WTC11 (cell line): ENCODE data around the gene ENPP6. TPM values are rescaled to one million over a fixed set of nuclear protein-coding genes. Genes with fewer than 3 reads are reported as not detected.

Source experiments
- ATAC-seq: fragments of 200-7000 bp; cut with Tn5 transposase; 2 replicates; pipeline ENCODE4 v1.10.0; 2021; ENCODE audit warnings: mild to moderate bottlenecking, moderate library complexity
- CTCF ChIA-PET: fragments of 300-600 bp; sonication (Branson Sonifier 250); formaldehyde crosslinking; loops from one replicate; lab custom pipeline; 2021; ENCODE audit warnings: antibody characterized with exemption; lab: Charles Lee
- POLR2A ChIA-PET: fragments of 350-600 bp; sonication (Branson Sonifier 250); formaldehyde crosslinking; loops from one replicate; lab custom pipeline; 2021; ENCODE audit warnings: antibody characterized with exemption; lab: Charles Lee
- DNase-seq: peaks from one replicate; pipeline ENCODE4 v3.0.0; 2021; ENCODE audit warnings: low spot score
- H3K27ac Mint-ChIP-seq: 2 replicates; pipeline ENCODE4 v1.8.0; 2021; ENCODE audit warnings: mixed read lengths
- H3K27me3 Mint-ChIP-seq: 2 replicates; pipeline ENCODE4 v1.8.0; 2021; ENCODE audit warnings: low read depth, mild to moderate bottlenecking, moderate library complexity, mixed read lengths
- H3K36me3 Mint-ChIP-seq: 2 replicates; pipeline ENCODE4 v1.8.0; 2021; ENCODE audit warnings: mixed read lengths
- H3K4me1 Mint-ChIP-seq: 2 replicates; pipeline ENCODE4 v1.8.0; 2022; ENCODE audit warnings: mixed read lengths
- H3K4me3 Mint-ChIP-seq: 2 replicates; pipeline ENCODE4 v1.8.0; 2021; ENCODE audit warnings: mild to moderate bottlenecking, moderate library complexity, mixed read lengths
- H3K9me3 Mint-ChIP-seq: 2 replicates; pipeline ENCODE4 v1.8.0; 2021; ENCODE audit warnings: mixed read lengths
- AFF4 ChIP-seq: sonication (generic); formaldehyde crosslinking; IDR thresholded peaks from 2 replicates; pipeline ENCODE4 v1.8.1; 2023; ENCODE audit warnings: mild to moderate bottlenecking, missing genetic modification reagents, borderline replicate concordance
- AR ChIP-seq: fragments of 250-450 bp; sonication (Bioruptor Pico); IDR thresholded peaks from 2 replicates; pipeline ENCODE4 v1.9.0; 2021; ENCODE audit warnings: mild to moderate bottlenecking
- ATF1 ChIP-seq: sonication (generic); formaldehyde crosslinking; IDR thresholded peaks from 2 replicates; pipeline ENCODE4 v1.8.1; 2023; ENCODE audit warnings: mild to moderate bottlenecking, moderate library complexity, missing genetic modification reagents
- CTCF ChIP-seq: fragments of 200-600 bp; IDR thresholded peaks from 2 replicates; pipeline ENCODE4 v1.8.0; 2022; ENCODE audit warnings: antibody characterized with exemption
- EMX1 ChIP-seq: fragments of 250-450 bp; sonication (Bioruptor Pico); IDR thresholded peaks from 2 replicates; pipeline ENCODE4 v1.8.0; 2021; ENCODE audit warnings: mild to moderate bottlenecking
- ERG ChIP-seq: fragments of 250-450 bp; sonication (Bioruptor Pico); IDR thresholded peaks from 2 replicates; pipeline ENCODE4 v1.8.0; 2021; ENCODE audit warnings: mild to moderate bottlenecking
- FOXP1 ChIP-seq: sonication (generic); formaldehyde crosslinking; IDR thresholded peaks from 2 replicates; pipeline ENCODE4 v1.8.0; 2022; ENCODE audit warnings: missing genetic modification reagents, mild to moderate bottlenecking, moderate library complexity, borderline replicate concordance
- FOXP4 ChIP-seq: sonication (generic); formaldehyde crosslinking; IDR thresholded peaks from 2 replicates; pipeline ENCODE4 v1.8.0; 2022; ENCODE audit warnings: mild to moderate bottlenecking, missing genetic modification reagents
- GABPB1 ChIP-seq: sonication (generic); formaldehyde crosslinking; IDR thresholded peaks from 2 replicates; pipeline ENCODE4 v1.8.1; 2023; ENCODE audit warnings: mild to moderate bottlenecking, missing genetic modification reagents
- JAZF1 ChIP-seq: fragments of 250-450 bp; sonication (Bioruptor Pico); IDR thresholded peaks from 2 replicates; pipeline ENCODE4 v1.9.0; 2021; ENCODE audit warnings: moderate library complexity, mild to moderate bottlenecking, inconsistent platforms
- NFE2L1 ChIP-seq: sonication (generic); formaldehyde crosslinking; IDR thresholded peaks from 2 replicates; pipeline ENCODE4 v1.8.1; 2023; ENCODE audit warnings: missing genetic modification reagents
- NFYB ChIP-seq: sonication (generic); formaldehyde crosslinking; conservative IDR thresholded peaks from 2 replicates; pipeline ENCODE4 v1.8.0; 2022; ENCODE audit warnings: low read depth, missing genetic modification reagents
- NR2C2 ChIP-seq: sonication (generic); formaldehyde crosslinking; IDR thresholded peaks from 2 replicates; pipeline ENCODE4 v1.8.0; 2022; ENCODE audit warnings: mild to moderate bottlenecking, missing genetic modification reagents
- ZBTB21 ChIP-seq: sonication (generic); formaldehyde crosslinking; IDR thresholded peaks from 2 replicates; pipeline ENCODE4 v1.8.1; 2023; ENCODE audit warnings: mild to moderate bottlenecking, missing genetic modification reagents, borderline replicate concordance
- ZNF121 ChIP-seq: sonication (generic); formaldehyde crosslinking; IDR thresholded peaks from 2 replicates; pipeline ENCODE4 v1.8.0; 2023; ENCODE audit warnings: missing genetic modification reagents
- ZNF138 ChIP-seq: sonication (generic); formaldehyde crosslinking; conservative IDR thresholded peaks from 2 replicates; pipeline ENCODE4 v1.8.1; 2022; ENCODE audit warnings: mild to moderate bottlenecking, moderate library complexity, missing genetic modification reagents
- ZNF232 ChIP-seq: sonication (generic); formaldehyde crosslinking; IDR thresholded peaks from 2 replicates; pipeline ENCODE4 v1.8.0; 2022; ENCODE audit warnings: mild to moderate bottlenecking, missing genetic modification reagents
- ZNF317 ChIP-seq: sonication (generic); formaldehyde crosslinking; IDR thresholded peaks from 2 replicates; pipeline ENCODE4 v1.8.1; 2023; ENCODE audit warnings: low read depth, mild to moderate bottlenecking, moderate library complexity, missing genetic modification reagents, borderline replicate concordance
- ZNF416 ChIP-seq: fragments of 250-450 bp; sonication (Bioruptor Pico); IDR thresholded peaks from 2 replicates; pipeline ENCODE4 v1.9.0; 2021; ENCODE audit warnings: mild to moderate bottlenecking, inconsistent platforms
- total RNA-seq: library from RNA; stranded (reverse); gene quantifications from 3 replicates; pipeline ENCODE4 v1.2.3, GENCODE V29; 2021

ENPP6 gene
- total RNA-seq, 1 experiment from 2014 or later = 0.09 TPM

GRCh38 chr4:184201179-184201578, 16.5 kb downstream of the ENPP6 start:
- Mint-ChIP-seq H3K9me3 (peaks cover 8% of the 10 kb centered on the region), H3K4me3 (no peak overlapping the region; the same call in 1 of the 2 replicates), H3K27ac (no peak overlapping the region), H3K4me1 (peaks cover 15% of the 10 kb centered on the region), H3K36me3 (peaks cover 5% of the 10 kb centered on the region), H3K27me3 (peaks cover 2% of the 10 kb centered on the region)
- ChIA-PET POLR2A (no interaction called here), CTCF (interaction anchor here (1.2 kb wide), 1 partner anchor 34 kb away, joined by 3 read pairs; no protein-coding TSS in a partner anchor)
- no peak for TF ChIP-seq ZNF121 (CRISPR knock-in tag)
- TF ChIP-seq EMX1 (CRISPR knock-in tag) = no peak
- TF ChIP-seq GABPB1 (CRISPR knock-in tag) = no peak
- TF ChIP-seq CTCF = no peak
- no peak for TF ChIP-seq ERG (CRISPR knock-in tag)
- TF ChIP-seq ZNF317 (CRISPR knock-in tag) = no peak
- no peak for TF ChIP-seq ZBTB21 (CRISPR knock-in tag)
- TF ChIP-seq FOXP1 (CRISPR knock-in tag) = no peak
- TF ChIP-seq JAZF1 (CRISPR knock-in tag) = no peak
- no peak for TF ChIP-seq NFYB
- no peak for TF ChIP-seq AFF4 (CRISPR knock-in tag)
- no peak for TF ChIP-seq ATF1 (CRISPR knock-in tag)
- no peak for TF ChIP-seq AR (CRISPR knock-in tag)
- no peak for TF ChIP-seq FOXP4 (CRISPR knock-in tag)
- no peak for TF ChIP-seq ZNF138 (CRISPR knock-in tag)
- TF ChIP-seq ZNF232 (CRISPR knock-in tag) = no peak
- no peak for TF ChIP-seq NFE2L1 (CRISPR knock-in tag)
- TF ChIP-seq NR2C2 (CRISPR knock-in tag) = no peak
- no peak for TF ChIP-seq ZNF416
- DNase-seq = no peak
- ATAC-seq = no peak
